Coronary artery (tissue), 2 donors: ENCODE results near the gene SEPTIN3.

Experiments
- DNase-seq: peaks from one replicate; pipeline ENCODE4 v3.0.0-alpha.2; 2017; ENCODE audit warnings: low spot score
- H3K27ac ChIP-seq, 2 donors: fragments of 200-600 bp; sonication (generic); one replicate each; pipeline ENCODE4 v1.5.1; 2016 to 2019
- H3K4me3 ChIP-seq: fragments of 200-600 bp; sonication (generic); 2 replicates; pipeline ENCODE4 v1.5.1; 2016; ENCODE audit warnings: mild to moderate bottlenecking, moderate library complexity
- CTCF ChIP-seq: fragments of 200-600 bp; sonication (generic); IDR thresholded peaks from one replicate; pipeline ENCODE4 v1.5.1; 2019; ENCODE audit warnings: antibody characterized with exemption

Gene SEPTIN3

DNA sequence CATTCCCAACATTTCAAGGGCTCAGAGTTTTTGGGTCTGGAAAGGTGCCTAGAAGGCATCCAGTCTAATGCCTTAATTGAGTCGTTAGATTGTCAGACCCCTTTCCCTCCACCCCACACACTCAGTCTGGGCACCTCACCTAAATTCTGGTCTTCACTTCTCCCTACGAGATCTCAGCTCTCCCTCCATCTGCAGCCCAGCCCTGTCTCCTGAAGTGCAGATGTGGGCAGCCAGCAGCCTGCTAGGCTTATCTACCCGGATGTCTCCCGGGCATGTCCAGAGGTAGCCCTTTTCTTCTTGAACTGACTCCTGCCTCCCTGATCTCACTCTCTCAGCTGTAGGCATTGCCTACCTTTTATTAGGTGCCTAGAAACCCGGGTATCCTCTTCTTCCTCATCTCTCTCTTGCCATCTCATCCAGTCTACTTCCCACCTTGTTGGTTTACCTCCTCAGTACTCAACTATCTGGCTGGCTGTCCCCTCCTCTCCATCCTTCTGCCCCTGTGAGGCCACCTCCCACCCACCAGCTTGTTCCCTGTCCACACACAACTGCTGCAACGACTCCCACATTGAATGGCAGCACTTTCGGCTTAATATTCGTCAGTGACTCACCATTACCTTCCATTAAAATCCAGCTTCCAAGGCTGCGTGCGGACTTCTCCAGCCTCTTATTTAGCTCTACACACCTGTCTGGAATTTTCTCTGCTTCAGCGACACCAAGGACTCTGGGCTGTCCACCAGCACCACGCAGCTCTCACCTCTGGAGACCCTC is 6.2 kb downstream of the SEPTIN3 start:
- H3K27ac ChIP-seq: no peak overlapping the region
- TF ChIP-seq CTCF: no peak
- no peak overlapping the region for H3K4me3 ChIP-seq
- DNase-seq: no peak

DNA sequence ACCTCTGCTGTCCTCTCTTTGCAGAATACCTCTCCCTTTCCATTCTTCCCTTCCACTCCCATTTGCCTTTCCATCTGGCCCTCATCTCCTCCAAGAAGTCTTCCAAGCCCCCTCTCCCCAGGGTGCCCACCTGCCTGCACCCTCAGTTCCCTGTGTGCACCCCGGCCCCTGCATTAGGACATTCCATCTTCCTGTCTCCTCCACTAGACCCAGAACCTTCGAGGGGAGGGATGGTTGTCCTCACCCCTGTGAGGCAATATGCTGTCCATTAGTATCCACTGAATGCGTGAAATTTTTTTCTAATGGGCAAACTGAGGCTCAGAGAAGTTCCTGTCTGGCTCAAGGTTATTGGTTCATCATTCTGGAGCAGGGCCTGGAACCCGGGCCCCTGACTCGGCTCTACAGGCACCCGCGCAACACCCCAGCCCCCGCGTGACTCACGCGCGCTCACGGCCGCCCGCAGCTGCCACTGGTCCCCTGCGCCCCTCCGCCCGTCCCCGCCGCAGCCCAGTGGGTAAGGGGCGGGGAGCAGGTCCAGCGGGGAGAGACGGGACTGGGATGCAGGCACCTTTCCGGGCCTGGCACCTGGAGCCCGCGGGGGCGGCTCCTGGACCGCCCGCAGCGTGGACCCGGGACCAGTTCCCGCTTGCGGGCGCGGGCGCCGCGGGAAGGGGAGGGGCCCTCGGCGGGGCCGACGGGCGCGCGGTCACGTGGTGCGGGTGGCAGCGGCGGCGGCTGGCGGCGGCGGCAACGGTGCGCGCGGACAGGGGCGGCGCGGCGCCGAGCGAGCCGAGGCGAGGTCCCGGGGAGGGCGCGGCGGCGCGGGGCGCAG is 7.0 kb downstream of the SEPTIN3 start:
- DNase-seq: no peak
- Histone ChIP-seq H3K4me3 (peak overlapping the region; percentile 73), H3K27ac (no peak overlapping the region)
- no peak for TF ChIP-seq CTCF

GRCh38 chr22:41976961-41977566 is 7.8 kb downstream of the SEPTIN3 start:
- no peak for DNase-seq
- H3K27ac ChIP-seq: no peak overlapping the region
- TF ChIP-seq CTCF: no peak
- peak overlapping the region; percentile 73 for H3K4me3 ChIP-seq

- Histone ChIP-seq H3K4me3 (no peak overlapping the region), H3K27ac (no peak overlapping the region)
- no peak for TF ChIP-seq CTCF
- no peak for DNase-seq
These were observed 9.5 kb downstream of the SEPTIN3 start for GRCh38 chr22:41978732-41979131.

DNA sequence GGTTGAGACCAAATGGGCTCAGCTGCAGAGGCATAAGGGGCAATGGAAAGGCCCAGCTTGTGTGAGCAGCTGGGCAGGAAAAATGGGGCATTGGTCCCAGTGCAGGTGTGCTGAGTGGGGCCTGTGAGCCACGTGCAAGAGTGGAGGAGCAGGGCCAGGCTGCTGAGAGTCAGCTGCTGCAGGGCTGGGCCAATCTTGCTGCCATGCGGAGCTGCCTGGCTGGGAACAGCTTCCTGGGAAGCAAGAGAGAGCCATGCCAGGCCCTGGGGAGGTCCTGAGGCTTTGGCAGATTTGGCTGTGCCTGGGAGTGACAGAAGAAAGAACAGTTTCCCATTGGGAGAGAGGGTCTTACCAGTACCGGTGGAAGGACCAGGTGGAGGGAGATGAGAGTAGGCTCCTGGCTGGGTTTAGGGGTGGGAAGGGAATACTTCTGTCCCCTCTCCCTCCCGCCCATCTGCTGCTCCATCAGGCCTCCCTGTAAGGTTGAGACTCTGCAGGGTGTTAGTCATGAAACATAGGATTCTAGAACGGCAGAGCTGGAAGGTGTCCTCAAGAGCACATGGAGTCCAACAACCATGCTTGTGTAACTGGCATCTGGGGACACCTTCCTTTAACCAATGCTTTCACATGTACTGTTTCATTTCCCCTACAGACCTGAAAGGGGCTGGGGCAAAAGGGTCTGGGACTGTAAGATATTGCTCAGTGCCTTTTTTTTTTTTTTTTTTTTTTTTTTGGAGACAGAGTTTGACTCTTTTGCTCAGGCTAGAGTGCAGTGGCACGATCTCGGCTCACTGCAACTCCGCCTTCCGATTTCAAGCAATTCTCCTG is 10.4 kb downstream of the SEPTIN3 start:
- Histone ChIP-seq H3K4me3 (no peak overlapping the region), H3K27ac (no peak overlapping the region)
- no peak for TF ChIP-seq CTCF
- no peak for DNase-seq

DNA sequence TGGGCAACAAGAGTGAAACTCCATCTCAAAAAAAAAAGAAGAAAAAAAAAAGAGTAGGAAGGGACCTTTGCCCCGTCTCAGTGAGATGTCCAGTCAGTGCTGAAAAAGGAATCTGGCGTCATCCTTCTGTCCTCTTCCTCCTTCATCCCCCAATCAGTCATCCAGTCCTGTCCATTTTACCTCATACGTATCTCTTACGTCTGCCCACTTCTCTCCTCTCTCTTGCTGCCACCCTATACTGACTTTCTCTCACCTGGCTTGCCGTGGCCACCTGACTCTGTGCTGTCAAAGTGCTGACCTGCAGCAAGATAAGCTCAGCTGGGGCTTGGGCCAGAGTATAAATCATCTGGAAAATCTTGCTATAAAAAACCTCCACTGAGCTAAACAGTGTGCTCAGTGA is 13.6 kb downstream of the SEPTIN3 start:
- Histone ChIP-seq H3K4me3 (no peak overlapping the region), H3K27ac (no peak overlapping the region)
- no peak for DNase-seq
- no peak for TF ChIP-seq CTCF
